Breast epithelium (tissue), 4 donors: ENCODE results near the gene TRPM8. TPM values are rescaled to one million over a fixed set of nuclear protein-coding genes. Genes with fewer than 3 reads are reported as not detected.

ENCODE experiments used
- DNase-seq, 2 donors: peaks; one replicate each; pipeline ENCODE4 v3.0.0-alpha.2; 2019; ENCODE audit warnings: low spot score in 2 of 2
- H3K27ac ChIP-seq, 2 donors: fragments of 200-600 bp; sonication (generic) in 1 of 2; one replicate each; pipeline ENCODE4 v1.5.1; 2016 to 2019; ENCODE audit warnings: mild to moderate bottlenecking in 1 of 2
- H3K27me3 ChIP-seq, 2 donors: fragments of 200-600 bp; sonication (generic) in 1 of 2; one replicate each; pipeline versions ENCODE4 v1.5.1 to v1.6.0; 2017 to 2019; ENCODE audit warnings: control low read depth in 1 of 2, mild to moderate bottlenecking in 1 of 2
- H3K36me3 ChIP-seq: fragments of 200-600 bp; one replicate; pipeline ENCODE4 v1.5.1; 2019
- H3K4me1 ChIP-seq, 2 donors: fragments of 200-600 bp; sonication (generic); one replicate each; pipeline ENCODE4 v1.5.1; 2016 to 2019; ENCODE audit warnings: control low read depth in 1 of 2
- H3K4me3 ChIP-seq, 3 donors: fragments of 200-600 bp; sonication (generic); 1 replicate in 2 of 3; 2 replicates in 1 of 3; pipeline ENCODE4 v1.5.1; 2016 to 2019; ENCODE audit warnings: mild to moderate bottlenecking in 3 of 3, moderate library complexity in 2 of 3
- H3K9me3 ChIP-seq, 2 donors: fragments of 200-600 bp; sonication (generic) in 1 of 2; one replicate each; pipeline ENCODE4 v1.5.1; 2016 to 2019; ENCODE audit warnings: control low read depth in 1 of 2
- POLR2A ChIP-seq: fragments of 450-650 bp; IDR thresholded peaks from one replicate; pipeline ENCODE4 v1.6.1; 2016; ENCODE audit warnings: antibody characterized with exemption, mild to moderate bottlenecking, moderate library complexity
- POLR2AphosphoS5 ChIP-seq, 3 donors: sonication (generic); formaldehyde crosslinking; IDR thresholded peaks; one replicate each; pipeline ENCODE4 v1.6.1; 2017; ENCODE audit warnings: antibody characterized with exemption in 3 of 3
- intact Hi-C: fragments of 100-400 bp; cut with DNase I; formaldehyde crosslinking; loops from one replicate; pipeline ENCODE4 v1.15.1; 2023; ENCODE audit warnings: low total_unique reads
- total RNA-seq, 3 donors: library from RNA; depleted of rRNA; stranded (reverse); fragments of >200 nt; gene quantifications; one replicate each; pipeline ENCODE4 v1.1.0, GENCODE V29; 2016
- TF ChIP-seq, protein P1 (sequence below), 3 donors: fragments of 450-650 bp; IDR thresholded peaks; one replicate each; pipeline ENCODE4 v1.5.1; 2016 to 2017; ENCODE audit warnings: antibody characterized with exemption in 3 of 3, mild to moderate bottlenecking in 3 of 3, moderate library complexity in 3 of 3

The TRPM8 gene
- total RNA-seq, 3 donors from 2014 or later: not detected

DNA sequence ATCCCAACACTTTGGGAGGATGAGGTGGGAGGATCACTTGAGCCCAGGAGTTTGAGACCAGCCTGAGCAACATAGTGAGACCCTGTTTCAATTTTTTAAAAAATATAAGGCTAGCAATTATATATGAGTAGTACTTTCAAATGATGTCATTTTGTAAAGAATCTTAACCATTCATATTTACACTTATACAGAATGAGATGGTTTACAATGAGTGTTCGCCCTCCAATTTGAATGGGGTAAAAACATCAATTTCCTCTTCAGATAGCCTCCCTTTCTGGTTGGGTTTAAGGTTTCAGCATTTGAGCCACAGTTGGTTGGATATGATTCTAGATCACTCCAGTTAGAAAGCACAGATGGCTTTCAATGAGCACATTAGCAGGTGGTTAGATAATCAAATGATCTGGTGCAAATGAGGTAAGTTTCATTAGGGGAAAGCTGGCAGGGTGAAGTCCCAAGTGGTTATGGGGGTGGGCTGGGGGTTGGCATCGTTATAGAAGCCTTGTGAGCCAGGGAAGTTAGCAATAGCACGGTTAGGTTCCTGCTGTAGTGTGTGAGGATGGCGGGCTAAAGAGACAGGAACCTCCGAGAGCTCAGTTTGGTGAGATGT lies 63.9 kb downstream of the TRPM8 start:
- Histone ChIP-seq H3K36me3 (no peaks in the 10 kb centered on the region), H3K4me3 (no peak overlapping the region), H3K4me1 (no peaks in the 10 kb centered on the region), H3K27ac (peak overlapping the region; percentile 86 to 87), H3K27me3 (no peaks in the 10 kb centered on the region), H3K9me3 (no peaks in the 10 kb centered on the region)
- intact Hi-C loops: no loop called here
- TF ChIP-seq, protein P1, sequence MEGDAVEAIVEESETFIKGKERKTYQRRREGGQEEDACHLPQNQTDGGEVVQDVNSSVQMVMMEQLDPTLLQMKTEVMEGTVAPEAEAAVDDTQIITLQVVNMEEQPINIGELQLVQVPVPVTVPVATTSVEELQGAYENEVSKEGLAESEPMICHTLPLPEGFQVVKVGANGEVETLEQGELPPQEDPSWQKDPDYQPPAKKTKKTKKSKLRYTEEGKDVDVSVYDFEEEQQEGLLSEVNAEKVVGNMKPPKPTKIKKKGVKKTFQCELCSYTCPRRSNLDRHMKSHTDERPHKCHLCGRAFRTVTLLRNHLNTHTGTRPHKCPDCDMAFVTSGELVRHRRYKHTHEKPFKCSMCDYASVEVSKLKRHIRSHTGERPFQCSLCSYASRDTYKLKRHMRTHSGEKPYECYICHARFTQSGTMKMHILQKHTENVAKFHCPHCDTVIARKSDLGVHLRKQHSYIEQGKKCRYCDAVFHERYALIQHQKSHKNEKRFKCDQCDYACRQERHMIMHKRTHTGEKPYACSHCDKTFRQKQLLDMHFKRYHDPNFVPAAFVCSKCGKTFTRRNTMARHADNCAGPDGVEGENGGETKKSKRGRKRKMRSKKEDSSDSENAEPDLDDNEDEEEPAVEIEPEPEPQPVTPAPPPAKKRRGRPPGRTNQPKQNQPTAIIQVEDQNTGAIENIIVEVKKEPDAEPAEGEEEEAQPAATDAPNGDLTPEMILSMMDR (IDR thresholded peaks at IDR 0.05): no peak
- TF ChIP-seq POLR2A: no peak
- TF ChIP-seq POLR2AphosphoS5 (IDR thresholded peaks at IDR 0.05): no peak
- DNase-seq: no peak

DNA sequence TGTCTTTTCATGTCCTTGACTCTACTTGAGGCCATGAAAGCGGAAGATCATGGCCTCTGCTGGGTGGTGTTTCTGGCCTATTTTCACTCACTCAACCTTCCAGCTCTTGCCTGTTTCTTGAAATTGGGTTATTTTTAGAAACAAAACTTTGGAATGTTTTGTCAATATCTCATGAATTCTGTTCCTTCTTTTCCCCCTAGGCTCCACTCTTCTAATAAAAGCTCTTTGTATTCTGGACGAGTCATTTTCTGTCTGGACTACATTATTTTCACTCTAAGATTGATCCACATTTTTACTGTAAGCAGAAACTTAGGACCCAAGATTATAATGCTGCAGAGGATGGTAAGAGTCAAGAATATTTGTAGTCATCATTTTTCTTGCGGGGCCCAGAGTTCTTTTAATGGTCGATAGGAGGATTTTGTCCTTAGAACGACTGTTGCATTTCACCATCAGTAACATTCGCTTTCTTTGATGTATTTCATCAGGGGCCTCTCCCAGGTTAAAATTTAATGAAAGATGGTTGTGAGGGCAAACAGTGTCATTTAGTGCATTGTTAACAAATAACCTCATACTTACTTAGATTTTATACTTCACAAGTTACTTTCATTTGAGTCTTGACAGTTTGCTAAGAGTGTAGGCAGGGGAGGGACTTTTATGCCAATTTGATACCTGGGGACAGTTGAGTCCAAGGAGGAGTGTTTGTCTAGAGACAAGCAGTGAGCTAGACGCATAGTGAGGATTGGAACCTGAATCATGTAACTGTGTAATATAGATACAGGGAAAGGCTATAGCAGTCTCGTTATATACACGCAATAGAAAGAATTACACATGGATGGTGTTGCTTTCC lies 64.6 kb downstream of the TRPM8 start:
- H3K36me3 ChIP-seq: no peaks in the 10 kb centered on the region
- no peaks in the 10 kb centered on the region for H3K9me3 ChIP-seq
- H3K27me3 ChIP-seq: no peaks in the 10 kb centered on the region
- intact Hi-C loops: no loop called here
- H3K27ac ChIP-seq: peak overlapping the region; percentile 86 to 87
- no peak for TF ChIP-seq POLR2AphosphoS5 (IDR thresholded peaks at IDR 0.05)
- TF ChIP-seq, protein P1 (IDR thresholded peaks at IDR 0.05): no peak
- no peak for TF ChIP-seq POLR2A
- no peak overlapping the region for H3K4me3 ChIP-seq
- no peaks in the 10 kb centered on the region for H3K4me1 ChIP-seq
- no peak for DNase-seq

DNA sequence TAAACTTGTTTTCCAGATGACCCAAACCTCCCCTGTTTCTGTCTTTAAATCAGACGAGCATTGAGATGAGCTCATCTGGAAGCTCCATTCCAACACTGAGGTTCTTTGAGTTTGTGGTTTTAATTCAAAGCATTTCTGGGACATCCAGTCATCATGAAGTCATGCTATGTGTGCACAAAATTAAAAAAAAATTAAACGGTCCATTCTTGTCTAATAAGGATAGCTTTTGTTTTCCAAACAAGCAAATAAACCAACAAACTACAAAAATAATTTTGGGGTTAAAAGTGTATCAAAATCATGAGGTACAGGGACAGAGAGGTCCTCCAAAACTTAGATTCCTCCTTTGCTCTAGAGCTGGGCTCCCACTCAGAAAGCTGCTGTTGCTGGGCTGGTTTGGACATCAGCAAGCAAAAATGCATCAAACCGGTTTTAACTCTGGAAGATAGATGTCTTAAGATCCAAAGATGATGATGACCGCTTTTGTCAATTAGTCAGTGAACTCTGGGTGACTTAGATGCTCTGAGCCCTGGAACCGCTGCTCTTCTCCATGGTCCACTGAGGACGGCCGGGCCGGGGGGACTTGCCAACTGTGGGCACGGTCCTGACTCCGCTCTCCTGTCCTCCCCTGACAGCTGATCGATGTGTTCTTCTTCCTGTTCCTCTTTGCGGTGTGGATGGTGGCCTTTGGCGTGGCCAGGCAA lies 65.4 kb downstream of the TRPM8 start:
- Histone ChIP-seq H3K4me3 (no peak overlapping the region), H3K36me3 (no peaks in the 10 kb centered on the region), H3K4me1 (no peaks in the 10 kb centered on the region), H3K9me3 (no peaks in the 10 kb centered on the region), H3K27ac (peak overlapping the region; percentile 86 to 87), H3K27me3 (no peaks in the 10 kb centered on the region)
- DNase-seq: no peak
- intact Hi-C loops: no loop called here
- TF ChIP-seq POLR2AphosphoS5 (IDR thresholded peaks at IDR 0.05) (no peak), POLR2A (no peak)
- TF ChIP-seq, protein P1 (IDR thresholded peaks at IDR 0.05): no peak

DNA sequence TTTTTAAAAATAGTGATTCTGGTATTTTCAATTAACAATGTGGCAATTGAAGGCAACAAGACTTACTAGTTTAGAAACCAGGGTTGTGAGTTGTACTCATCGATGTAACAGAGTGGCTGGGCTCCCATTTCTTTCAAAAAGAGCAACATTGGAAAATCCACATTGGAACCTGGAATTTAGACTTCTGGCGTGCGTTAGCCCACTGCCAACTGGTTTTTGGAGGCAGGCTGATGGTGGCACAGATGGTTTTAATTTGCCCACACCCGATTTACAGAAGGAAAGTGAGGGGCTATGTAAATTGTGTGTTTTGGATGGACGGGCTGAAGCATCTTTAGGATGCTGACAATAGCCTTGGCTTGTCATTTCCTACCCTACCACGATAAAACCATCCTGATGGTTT lies 66.3 kb downstream of the TRPM8 start:
- intact Hi-C loops: no loop called here
- Histone ChIP-seq H3K27ac (peak overlapping the region; percentile 61 to 87), H3K9me3 (no peaks in the 10 kb centered on the region), H3K27me3 (no peaks in the 10 kb centered on the region), H3K4me3 (no peak overlapping the region), H3K36me3 (no peaks in the 10 kb centered on the region), H3K4me1 (no peaks in the 10 kb centered on the region)
- DNase-seq: no peak
- TF ChIP-seq POLR2AphosphoS5 (IDR thresholded peaks at IDR 0.05) (no peak), POLR2A (no peak)
- TF ChIP-seq, protein P1 (IDR thresholded peaks at IDR 0.05): no peak

DNA sequence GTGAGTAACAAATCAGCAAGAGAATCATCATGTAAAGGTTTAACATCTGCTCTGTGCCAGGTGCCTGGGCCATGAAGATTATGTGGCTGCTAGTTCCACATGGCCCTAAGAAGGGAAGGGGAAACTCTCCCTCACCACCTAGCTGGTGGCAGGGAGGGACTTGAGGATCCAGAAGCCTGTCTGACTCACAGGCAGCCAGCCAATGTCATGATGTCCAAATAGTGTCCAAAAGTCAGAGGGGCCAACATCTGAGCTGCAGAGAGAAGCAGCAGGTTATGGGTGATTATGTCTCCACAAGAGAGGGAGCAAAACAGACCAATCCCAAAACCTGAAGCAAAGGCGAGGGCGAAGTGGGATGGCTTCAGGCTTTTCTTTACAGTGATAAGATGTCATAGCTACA lies 71.4 kb downstream of the TRPM8 start:
- H3K4me1 ChIP-seq: no peaks in the 10 kb centered on the region
- DNase-seq: no peak
- intact Hi-C loops: no loop called here
- H3K36me3 ChIP-seq: no peaks in the 10 kb centered on the region
- TF ChIP-seq, protein P1 (IDR thresholded peaks at IDR 0.05): no peak
- TF ChIP-seq POLR2A: no peak
- TF ChIP-seq POLR2AphosphoS5 (IDR thresholded peaks at IDR 0.05): no peak
- no peak overlapping the region for H3K27ac ChIP-seq
- no peak overlapping the region for H3K4me3 ChIP-seq
- H3K9me3 ChIP-seq: no peaks in the 10 kb centered on the region
- H3K27me3 ChIP-seq: no peaks in the 10 kb centered on the region
